Neural crest cell (in vitro differentiated cells): Measurements from ENCODE around the gene UNC5A. TPM values are rescaled to one million over a fixed set of nuclear protein-coding genes. Genes with fewer than 3 reads are reported as not detected.

Experiments used
- DNase-seq: peaks from one replicate; pipeline ENCODE4 v3.0.0; 2021; ENCODE audit warnings: low read depth, mixed read lengths, low spot score
- H3K27ac Mint-ChIP-seq: one replicate; pipeline ENCODE4 v1.8.0; 2021; ENCODE audit warnings: mild to moderate bottlenecking, mixed read lengths; ENCODE audit not compliant: unreplicated experiment
- H3K27me3 Mint-ChIP-seq: 2 replicates; pipeline ENCODE4 v1.8.0; 2021; ENCODE audit warnings: low read depth, mild to moderate bottlenecking, mixed read lengths
- H3K36me3 Mint-ChIP-seq: 2 replicates; pipeline ENCODE4 v1.8.0; 2021; ENCODE audit warnings: low read depth, mild to moderate bottlenecking, mixed read lengths
- H3K4me1 Mint-ChIP-seq: 2 replicates; pipeline ENCODE4 v1.8.0; 2021; ENCODE audit warnings: mixed read lengths
- H3K4me3 Mint-ChIP-seq: one replicate; pipeline ENCODE4 v1.8.0; 2021; ENCODE audit warnings: mild to moderate bottlenecking, mixed read lengths
- H3K9me3 Mint-ChIP-seq: 2 replicates; pipeline ENCODE4 v1.8.0; 2021; ENCODE audit warnings: mixed read lengths
- total RNA-seq: library from RNA; stranded (reverse); gene quantifications from 2 replicates; pipeline ENCODE4 v1.2.1, GENCODE V29; 2021
- TF ChIP-seq, protein P1 (sequence below): fragments of 200-600 bp; sonication (generic); conservative IDR thresholded peaks from 2 replicates; pipeline ENCODE4 v1.5.0; 2021; ENCODE audit warnings: antibody characterized with exemption, mild to moderate bottlenecking

Gene UNC5A
- total RNA-seq, 1 donor from 2014 or later: 0.70 TPM

DNA sequence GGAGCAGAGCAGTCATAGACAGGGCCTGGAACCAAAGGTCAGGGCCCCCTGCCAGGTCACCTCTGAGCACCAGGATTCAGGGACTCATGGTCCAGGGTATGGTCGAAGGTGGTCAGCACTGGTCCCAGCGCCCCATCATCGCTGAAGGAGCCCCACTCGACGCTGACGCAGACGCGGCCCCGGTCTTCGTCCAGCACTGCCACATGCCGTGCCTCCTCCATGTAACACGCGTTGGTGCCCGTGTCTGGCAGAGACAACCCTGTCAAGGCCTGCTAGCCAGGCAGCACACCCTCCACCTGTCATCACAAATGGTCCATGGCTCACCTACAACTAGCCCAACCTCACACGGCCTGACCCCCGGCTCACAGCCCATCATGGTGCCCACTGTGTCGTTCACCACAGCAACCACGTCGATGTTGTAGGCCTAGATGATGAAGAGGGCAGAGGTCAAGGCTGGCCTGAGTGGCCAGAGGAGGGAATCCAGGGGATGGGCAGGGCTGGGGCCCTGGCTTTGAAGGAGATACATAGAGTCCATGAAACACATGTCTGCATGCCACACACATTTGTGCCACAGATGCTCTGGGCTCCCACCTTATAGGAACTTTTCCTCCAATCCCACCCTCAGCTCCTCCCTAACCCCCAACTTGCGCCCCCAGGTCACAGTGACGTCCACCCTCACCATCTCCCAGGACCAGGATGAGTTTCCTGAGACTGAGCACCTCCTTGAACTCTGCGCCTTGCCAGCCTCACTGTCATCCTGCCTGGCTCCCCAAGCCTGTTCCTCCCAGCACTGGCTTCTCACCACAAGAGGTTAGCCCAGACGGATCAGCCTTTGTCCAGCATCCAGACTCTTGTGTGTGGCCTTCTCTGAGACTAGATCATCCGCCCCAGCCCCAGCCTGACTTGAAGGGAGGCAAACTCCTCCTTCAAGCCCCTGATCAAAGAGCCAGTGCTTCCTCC is 79.2 kb downstream of the UNC5A start:
- Mint-ChIP-seq H3K27ac (peak overlapping the region; percentile 94), H3K36me3 (no peaks in the 10 kb centered on the region), H3K4me1 (peaks cover under 1% of the 10 kb centered on the region), H3K27me3 (peaks cover 8% of the 10 kb centered on the region), H3K9me3 (no peaks in the 10 kb centered on the region), H3K4me3 (no peak overlapping the region)
- no peak for DNase-seq
- TF ChIP-seq, protein P1, sequence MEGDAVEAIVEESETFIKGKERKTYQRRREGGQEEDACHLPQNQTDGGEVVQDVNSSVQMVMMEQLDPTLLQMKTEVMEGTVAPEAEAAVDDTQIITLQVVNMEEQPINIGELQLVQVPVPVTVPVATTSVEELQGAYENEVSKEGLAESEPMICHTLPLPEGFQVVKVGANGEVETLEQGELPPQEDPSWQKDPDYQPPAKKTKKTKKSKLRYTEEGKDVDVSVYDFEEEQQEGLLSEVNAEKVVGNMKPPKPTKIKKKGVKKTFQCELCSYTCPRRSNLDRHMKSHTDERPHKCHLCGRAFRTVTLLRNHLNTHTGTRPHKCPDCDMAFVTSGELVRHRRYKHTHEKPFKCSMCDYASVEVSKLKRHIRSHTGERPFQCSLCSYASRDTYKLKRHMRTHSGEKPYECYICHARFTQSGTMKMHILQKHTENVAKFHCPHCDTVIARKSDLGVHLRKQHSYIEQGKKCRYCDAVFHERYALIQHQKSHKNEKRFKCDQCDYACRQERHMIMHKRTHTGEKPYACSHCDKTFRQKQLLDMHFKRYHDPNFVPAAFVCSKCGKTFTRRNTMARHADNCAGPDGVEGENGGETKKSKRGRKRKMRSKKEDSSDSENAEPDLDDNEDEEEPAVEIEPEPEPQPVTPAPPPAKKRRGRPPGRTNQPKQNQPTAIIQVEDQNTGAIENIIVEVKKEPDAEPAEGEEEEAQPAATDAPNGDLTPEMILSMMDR: no peak

DNA sequence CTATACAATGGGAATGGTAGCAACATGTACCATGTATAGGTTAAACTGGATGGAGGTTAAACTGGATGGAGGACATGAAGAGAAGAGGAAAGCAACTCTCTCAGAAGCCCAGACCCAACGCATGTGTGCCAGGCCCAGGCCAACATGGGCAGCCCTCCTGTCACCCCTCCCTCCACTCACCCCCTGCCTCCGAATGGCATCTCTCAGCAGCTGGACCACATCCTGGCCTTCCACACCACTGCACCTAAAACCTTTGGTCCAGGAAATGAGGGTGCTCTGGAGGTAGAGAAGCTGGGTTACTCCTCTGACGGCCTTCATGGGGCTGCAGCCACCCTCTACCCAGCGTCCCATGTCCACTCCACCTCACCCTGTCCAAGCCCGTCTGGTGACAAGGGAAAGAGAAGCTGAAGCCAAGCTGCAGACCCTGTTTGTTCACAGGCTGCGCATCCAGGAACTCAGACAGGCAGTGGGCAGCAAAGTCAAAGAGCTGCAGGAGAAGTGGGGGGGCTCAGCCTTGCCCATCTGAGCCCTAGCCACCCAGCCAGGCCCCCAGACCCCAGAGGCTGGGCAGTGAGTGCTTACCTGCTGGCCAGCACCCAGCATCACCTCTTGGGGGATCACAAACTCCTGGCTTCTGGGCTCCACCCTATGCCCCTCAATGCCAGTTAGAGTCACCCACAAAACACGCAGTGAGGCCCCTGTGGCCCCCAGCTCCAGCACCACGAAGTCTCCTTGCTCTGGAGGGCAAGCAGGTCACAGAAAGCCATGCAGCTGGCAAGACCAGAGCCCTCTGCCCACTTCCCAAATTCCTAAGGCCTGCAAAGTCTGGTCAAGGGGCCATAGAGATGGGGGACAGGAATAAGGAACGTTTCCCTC is 80.3 kb downstream of the UNC5A start:
- TF ChIP-seq, protein P1: no peak
- H3K4me3 Mint-ChIP-seq: no peak overlapping the region
- no peak for DNase-seq
- H3K4me1 Mint-ChIP-seq: no peaks in the 10 kb centered on the region
- H3K36me3 Mint-ChIP-seq: no peaks in the 10 kb centered on the region
- H3K27ac Mint-ChIP-seq: no peak overlapping the region
- peaks cover 4% of the 10 kb centered on the region for H3K27me3 Mint-ChIP-seq
- no peaks in the 10 kb centered on the region for H3K9me3 Mint-ChIP-seq

DNA sequence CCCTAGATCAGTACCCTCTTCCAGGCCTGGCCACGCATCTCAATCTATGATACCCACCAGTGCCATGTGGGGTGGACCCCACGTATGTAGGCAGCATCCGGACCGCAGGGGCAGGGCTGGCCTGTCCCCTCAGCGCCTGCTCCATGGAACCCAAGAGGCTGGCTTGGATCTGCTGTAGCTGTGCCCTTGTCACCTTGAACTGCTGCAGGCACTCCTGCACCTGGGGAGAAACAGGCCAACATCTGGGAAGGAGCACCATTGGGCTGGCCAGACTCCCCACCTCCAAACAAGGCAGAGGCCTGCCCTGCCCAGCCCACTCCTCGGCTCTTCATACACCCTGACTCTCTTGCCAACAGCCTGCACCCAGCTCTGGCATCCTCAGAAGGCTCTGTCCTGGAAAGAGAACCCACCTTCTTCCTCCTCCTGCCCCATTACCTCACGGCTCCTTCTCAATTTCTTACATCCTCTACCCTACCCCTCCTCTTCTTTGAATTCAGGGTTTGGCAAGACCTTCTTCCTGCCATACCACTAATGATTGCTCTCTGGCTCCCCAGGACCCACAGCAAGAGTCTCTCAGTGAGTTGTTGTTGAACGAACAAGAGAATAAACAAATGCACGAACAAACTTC is 81.1 kb downstream of the UNC5A start:
- H3K4me3 Mint-ChIP-seq: no peak overlapping the region

DNA sequence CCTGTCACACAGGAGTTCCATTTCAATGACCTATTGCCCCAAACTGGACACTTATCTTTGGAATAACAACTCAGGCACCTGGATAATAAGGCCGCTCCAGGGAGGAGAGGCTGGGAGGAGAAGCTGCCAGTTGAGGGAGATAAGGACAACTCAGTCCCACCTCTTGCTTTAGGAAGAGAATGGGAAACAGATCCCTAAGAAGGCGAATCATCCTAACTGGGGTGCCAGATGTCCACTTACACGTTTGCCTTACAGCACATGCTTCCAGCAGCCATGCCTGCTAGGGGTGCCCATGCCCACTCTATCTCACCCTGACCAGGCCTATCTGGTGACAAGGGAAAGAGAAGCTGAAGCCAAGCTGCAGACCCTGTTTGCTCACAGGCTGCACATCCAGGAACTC is 82.3 kb downstream of the UNC5A start:
- Mint-ChIP-seq H3K9me3 (no peaks in the 10 kb centered on the region), H3K36me3 (no peaks in the 10 kb centered on the region), H3K4me1 (no peaks in the 10 kb centered on the region), H3K27me3 (peaks cover 4% of the 10 kb centered on the region), H3K4me3 (no peak overlapping the region), H3K27ac (no peak overlapping the region)
- no peak for DNase-seq
- TF ChIP-seq, protein P1: no peak

More for the DNA sequence above, 81.1 kb downstream of the UNC5A start:
- no peaks in the 10 kb centered on the region for H3K4me1 Mint-ChIP-seq
- no peak for DNase-seq
- no peaks in the 10 kb centered on the region for H3K27me3 Mint-ChIP-seq
- no peak overlapping the region for H3K27ac Mint-ChIP-seq
- TF ChIP-seq, protein P1: no peak
- no peaks in the 10 kb centered on the region for H3K36me3 Mint-ChIP-seq
- no peaks in the 10 kb centered on the region for H3K9me3 Mint-ChIP-seq

DNA sequence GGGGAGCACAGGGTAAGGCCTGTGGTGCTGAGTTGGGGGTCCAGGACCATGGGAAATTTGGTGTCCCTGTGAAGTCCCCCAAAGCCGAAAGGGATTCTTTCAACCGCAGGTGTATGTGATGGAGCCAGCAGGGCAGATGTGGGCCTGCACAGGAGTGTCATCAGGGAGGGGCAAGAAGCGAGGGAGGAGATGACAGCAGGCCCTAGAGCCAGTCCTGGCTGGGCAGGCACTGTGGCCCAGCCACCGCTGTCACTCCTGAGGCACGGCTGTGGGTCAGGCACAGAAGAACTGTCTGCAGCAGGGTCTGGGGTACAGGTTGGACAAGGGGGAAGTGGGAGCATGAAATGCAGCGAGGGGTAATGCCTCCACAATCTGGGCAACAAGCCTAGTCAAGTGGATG is 83.9 kb downstream of the UNC5A start:
- Mint-ChIP-seq H3K4me1 (no peaks in the 10 kb centered on the region), H3K4me3 (no peak overlapping the region), H3K27me3 (peaks cover 6% of the 10 kb centered on the region), H3K9me3 (no peaks in the 10 kb centered on the region), H3K27ac (peak overlapping the region; percentile 86), H3K36me3 (no peaks in the 10 kb centered on the region)
- TF ChIP-seq, protein P1: no peak
- DNase-seq: no peak
